GM12864 (cell line): Measurements from ENCODE around the gene SFT2D2.

Experiments used
- DNase-seq: peaks from one replicate; pipeline ENCODE4 v3.0.0-alpha.2; 2011; ENCODE audit warnings: low read depth
- H3K4me3 ChIP-seq: 2 replicates; pipeline ENCODE4 v1.5.1; 2011; ENCODE audit warnings: mild to moderate bottlenecking, low read depth, low read length, control low read depth
- CTCF ChIP-seq: IDR thresholded peaks from 2 replicates; pipeline ENCODE4 v1.5.1; 2011; ENCODE audit warnings: low read depth, mild to moderate bottlenecking, moderate library complexity, low read length, control low read depth, inconsistent platforms; ENCODE audit errors: missing control alignments

Gene SFT2D2

GRCh38 chr1:168210312-168210711, 15.5 kb upstream of the SFT2D2 start:
- no peak for TF ChIP-seq CTCF
- DNase-seq, result no peak
- no peak overlapping the region for H3K4me3 ChIP-seq

- TF ChIP-seq CTCF, result no peak
- no peak overlapping the region for H3K4me3 ChIP-seq
- DNase-seq, result no peak
Measured at GRCh38 chr1:168213349-168213748, 12.5 kb upstream of the SFT2D2 start.

- H3K4me3 ChIP-seq, result no peak overlapping the region
- DNase-seq, result no peak
- no peak for TF ChIP-seq CTCF
Measured at GRCh38 chr1:168216171-168216570, 9.6 kb upstream of the SFT2D2 start.

- no peak for TF ChIP-seq CTCF
- H3K4me3 ChIP-seq, result no peak overlapping the region
- no peak for DNase-seq
Measured at GRCh38 chr1:168217664-168218063, 8.1 kb upstream of the SFT2D2 start.

- no peak for TF ChIP-seq CTCF
- H3K4me3 ChIP-seq, result no peak overlapping the region
- no peak for DNase-seq
Measured at GRCh38 chr1:168218658-168219057, 7.1 kb upstream of the SFT2D2 start.

GRCh38 chr1:168220470-168220871, 5.3 kb upstream of the SFT2D2 start:
- DNase-seq, result no peak
- no peak for TF ChIP-seq CTCF
- no peak overlapping the region for H3K4me3 ChIP-seq

- TF ChIP-seq CTCF, result no peak
- no peak overlapping the region for H3K4me3 ChIP-seq
- DNase-seq, result no peak
Measured at GRCh38 chr1:168221275-168221674, 4.5 kb upstream of the SFT2D2 start.
